ENCODE measurements around the gene HIC1. TPM values are rescaled to one million over a fixed set of nuclear protein-coding genes. Genes with fewer than 3 reads are reported as not detected.

HIC1 gene
- total and polyA plus RNA-seq, 9 of the 15 experiments (the other 6 are each of a cell fraction or from before 2014, with no cell fraction given) = 0.01 to 2.5 (median 0.18) TPM

DNA sequence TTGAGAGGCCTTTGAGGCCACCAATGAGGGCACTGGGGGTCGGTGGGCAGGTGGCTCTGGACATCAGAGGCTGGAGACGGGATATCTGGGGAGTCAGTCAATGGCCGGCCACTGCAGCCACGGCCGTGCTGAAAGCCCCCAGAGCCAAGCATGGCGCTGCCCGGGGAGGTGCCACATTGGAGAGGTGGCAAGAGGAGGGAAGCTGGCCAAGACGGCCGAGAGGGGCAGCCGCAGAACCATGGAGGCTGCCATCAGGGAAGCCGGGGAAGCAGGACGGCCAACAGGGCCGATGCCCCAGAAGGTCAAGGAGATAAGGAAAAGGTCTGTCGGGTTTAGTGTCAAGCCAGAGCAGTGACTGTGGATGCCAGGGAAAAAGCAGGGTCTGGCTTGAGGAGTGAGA is 39.6 kb upstream of the HIC1 start:
- H3K9me3 ChIP-seq (replicated peaks; ENCODE audit: control insufficient read depth, insufficient read depth, low read depth, low read length) = no peaks in the 10 kb centered on the region
- H3K79me2 ChIP-seq (ENCODE audit: control insufficient read depth, insufficient read depth, low read length) = no peaks in the 10 kb centered on the region
- no peak overlapping the region for H3K4me2 ChIP-seq (ENCODE audit: insufficient read depth, low read length)
- peaks cover 0 to 7% of the 10 kb centered on the region in 2 experiments; a peak in 2 of 5 replicates for H3K4me1 ChIP-seq (replicated peaks in 1 of 2; ENCODE audit: control insufficient read depth in 2 of 2, insufficient read depth in 2 of 2, low read length in 2 of 2)
- H4K20me1 ChIP-seq (replicated peaks; ENCODE audit: control insufficient read depth, insufficient read depth, low read length) = 0 out of 2 replicates have a peak, but pooled peaks cover 8% of the 10 kb centered on the region
- H3K27me3 ChIP-seq (ENCODE audit: control insufficient read depth in 2 of 2, insufficient read depth in 2 of 2, low read length in 2 of 2) = peaks cover 36 to 81% of the 10 kb centered on the region in 2 experiments
- BruUV-seq (replicated peaks) = no TSS peak
- WGBS (ENCODE audit: insufficient coverage, low coverage, missing lambda C conversion rate) = 7% methylated on average over 6 of the region's 14 CpGs
- H3K9me1 ChIP-seq (ENCODE audit: control insufficient read depth, insufficient read depth, low read length) = no peaks in the 10 kb centered on the region
- no peak for DNase-seq (ENCODE audit: extremely low read depth in 1 of 4, low spot score in 3 of 4)
- no peak overlapping the region for H3K4me3 ChIP-seq
- no peak overlapping the region for H3K27ac ChIP-seq (ENCODE audit: extremely low read depth, low read depth, low read length)
- no peak for ATAC-seq
- H3K9ac ChIP-seq (ENCODE audit: insufficient read depth in 1 of 2, low read depth in 2 of 2, low read length in 2 of 2) = no peak overlapping the region; a peak in 1 of 4 replicates
- POLR2A ChIA-PET = no interaction called here
- no peak for TF ChIP-seq ZNF175 (CRISPR knock-in tag; IDR thresholded peaks at IDR 0.05; ENCODE audit: low read depth)
- TF ChIP-seq SMAD1 (IDR thresholded peaks at IDR 0.05; ENCODE audit: low read depth, low read length, partially characterized antibody) = no peak
- TF ChIP-seq, protein P1, sequence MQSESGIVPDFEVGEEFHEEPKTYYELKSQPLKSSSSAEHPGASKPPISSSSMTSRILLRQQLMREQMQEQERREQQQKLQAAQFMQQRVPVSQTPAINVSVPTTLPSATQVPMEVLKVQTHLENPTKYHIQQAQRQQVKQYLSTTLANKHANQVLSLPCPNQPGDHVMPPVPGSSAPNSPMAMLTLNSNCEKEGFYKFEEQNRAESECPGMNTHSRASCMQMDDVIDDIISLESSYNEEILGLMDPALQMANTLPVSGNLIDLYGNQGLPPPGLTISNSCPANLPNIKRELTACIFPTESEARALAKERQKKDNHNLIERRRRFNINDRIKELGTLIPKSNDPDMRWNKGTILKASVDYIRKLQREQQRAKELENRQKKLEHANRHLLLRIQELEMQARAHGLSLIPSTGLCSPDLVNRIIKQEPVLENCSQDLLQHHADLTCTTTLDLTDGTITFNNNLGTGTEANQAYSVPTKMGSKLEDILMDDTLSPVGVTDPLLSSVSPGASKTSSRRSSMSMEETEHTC (IDR thresholded peaks at IDR 0.05) = no peak
- TF ChIP-seq HOMEZ (CRISPR knock-in tag; IDR thresholded peaks at IDR 0.05) = no peak
- TF ChIP-seq E2F5 (CRISPR knock-in tag; IDR thresholded peaks at IDR 0.05) = no peak
- TF ChIP-seq NRF1 (conservative IDR thresholded peaks at IDR 0.05 in 1 of 2, IDR thresholded peaks at IDR 0.05 in 1 of 2) = no peak
- TF ChIP-seq TSC22D4 (tag; IDR thresholded peaks at IDR 0.05) = no peak
- no peak for TF ChIP-seq LCOR (CRISPR knock-in tag; IDR thresholded peaks at IDR 0.05)
- TF ChIP-seq KDM4B (IDR thresholded peaks at IDR 0.05; ENCODE audit: borderline replicate concordance in 2 of 2, low read depth in 1 of 2) = no peak
- intact Hi-C loops (cut with micrococcal nuclease) = no loop called here
- no peak overlapping the region for H2AFZ ChIP-seq (ENCODE audit: low read depth, low read length)
- FAIRE-seq = no peak
- no peaks in the 10 kb centered on the region for H3K36me3 ChIP-seq (ENCODE audit: control insufficient read depth, insufficient read depth, low read length)
- CTCF ChIA-PET (ENCODE audit: low intra/inter-chr PET ratio) = no interaction called here
- in situ Hi-C loops (cut with MboI) = no loop called here

All from K562 (cell line).